Esophagus (tissue), 2 donors: Measurements from ENCODE around the gene C5AR1. TPM values are rescaled to one million over a fixed set of nuclear protein-coding genes. Genes with fewer than 3 reads are reported as not detected.
"Not testable (repeated sequence)": the region's sequence is repeated elsewhere in the genome, so short reads cannot be mapped to it uniquely, and the experiment has no call there.

Experiments
- H3K27ac ChIP-seq, 2 donors: one replicate each; pipeline ENCODE4 v1.5.1; 2013; ENCODE audit warnings: low read depth in 2 of 2, mild to moderate bottlenecking in 2 of 2, inconsistent platforms in 1 of 2, low read length in 1 of 2, moderate library complexity in 1 of 2
- H3K27me3 ChIP-seq, 2 donors: one replicate each; pipeline ENCODE4 v1.6.1; 2013; ENCODE audit warnings: low read length in 2 of 2, control low read depth in 1 of 2, mild to moderate bottlenecking in 1 of 2; ENCODE audit not compliant: insufficient read depth in 2 of 2, control insufficient read depth in 1 of 2
- H3K36me3 ChIP-seq, 2 donors: one replicate each; pipeline ENCODE4 v1.6.1; 2013; ENCODE audit warnings: low read length in 1 of 2; ENCODE audit not compliant: control insufficient read depth in 2 of 2, insufficient read depth in 2 of 2
- H3K4me1 ChIP-seq, 2 donors: one replicate each; pipeline ENCODE4 v1.6.1; 2013; ENCODE audit warnings: low read length in 1 of 2; ENCODE audit not compliant: control insufficient read depth in 2 of 2, insufficient read depth in 2 of 2
- H3K4me3 ChIP-seq, 2 donors: one replicate each; pipeline ENCODE4 v1.5.1; 2013; ENCODE audit warnings: low read length in 2 of 2, mild to moderate bottlenecking in 2 of 2, low read depth in 1 of 2, moderate library complexity in 1 of 2
- H3K9me3 ChIP-seq, 2 donors: one replicate each; pipeline ENCODE4 v1.6.1; 2013; ENCODE audit warnings: mild to moderate bottlenecking in 2 of 2, low read depth in 1 of 2, low read length in 1 of 2, moderate library complexity in 1 of 2; ENCODE audit not compliant: control insufficient read depth in 2 of 2, insufficient read depth in 1 of 2
- WGBS, 2 donors: extraction: QIAGEN DNeasy Blood & Tissue Kit; methylation state at CpG; one replicate each; pipeline ENCODE4 v1.1.7; 2013; 5-methylcytosine and 5-hydroxymethylcytosine counted together
- polyA plus RNA-seq, 2 donors: library from polyadenylated mRNA; stranded (reverse); fragments of 200-250 nt; gene quantifications; one replicate each; pipeline ENCODE4 v1.2.3, GENCODE V29; 2013
- donor health status: healthy with polysubstance abuse.
- donor health status: Bipolar disorder and iron deficiency.

C5AR1 gene
- polyA plus RNA-seq, 2 donors: 0.71 to 0.96 TPM

DNA sequence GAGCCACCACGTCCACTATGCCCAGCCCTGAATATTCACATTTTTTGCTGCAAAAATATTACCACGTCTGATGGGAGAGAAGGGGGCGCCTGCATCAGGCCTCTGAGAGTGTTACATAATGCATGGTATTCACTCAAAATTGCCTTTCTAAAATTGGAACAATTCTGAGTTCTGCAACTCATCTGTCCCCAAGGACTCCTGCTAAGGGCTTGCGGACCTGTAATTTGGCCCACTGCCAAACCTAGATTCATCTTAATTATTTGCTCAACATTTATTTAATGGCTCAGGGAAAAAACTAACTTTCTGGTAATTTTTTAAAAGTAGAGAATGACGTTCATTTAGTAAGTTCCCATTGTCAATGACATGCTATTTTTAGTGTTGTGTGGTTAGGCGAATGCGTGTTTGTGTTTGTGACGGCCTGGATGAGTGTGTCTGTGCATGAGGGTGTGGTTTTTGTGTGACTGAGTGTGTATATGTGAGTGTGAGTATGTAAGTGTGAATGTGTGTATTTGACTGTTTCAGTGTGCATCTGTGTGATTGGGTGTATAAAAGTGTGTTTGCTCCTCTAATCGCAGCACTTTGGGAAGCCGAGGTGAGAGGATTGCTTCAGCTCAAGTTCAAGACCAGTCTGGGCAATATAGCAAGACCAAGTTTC lies 26.1 kb upstream of the C5AR1 start:
- H3K4me1 ChIP-seq: no peaks in the 10 kb centered on the region
- no peak overlapping the region for H3K27ac ChIP-seq
- H3K27me3 ChIP-seq: no peaks in the 10 kb centered on the region
- no peak overlapping the region for H3K4me3 ChIP-seq
- 78% methylated on average over 10 of the region's 10 CpGs for WGBS, 2 donors
- no peaks in the 10 kb centered on the region for H3K36me3 ChIP-seq
- H3K9me3 ChIP-seq: no peaks in the 10 kb centered on the region

DNA sequence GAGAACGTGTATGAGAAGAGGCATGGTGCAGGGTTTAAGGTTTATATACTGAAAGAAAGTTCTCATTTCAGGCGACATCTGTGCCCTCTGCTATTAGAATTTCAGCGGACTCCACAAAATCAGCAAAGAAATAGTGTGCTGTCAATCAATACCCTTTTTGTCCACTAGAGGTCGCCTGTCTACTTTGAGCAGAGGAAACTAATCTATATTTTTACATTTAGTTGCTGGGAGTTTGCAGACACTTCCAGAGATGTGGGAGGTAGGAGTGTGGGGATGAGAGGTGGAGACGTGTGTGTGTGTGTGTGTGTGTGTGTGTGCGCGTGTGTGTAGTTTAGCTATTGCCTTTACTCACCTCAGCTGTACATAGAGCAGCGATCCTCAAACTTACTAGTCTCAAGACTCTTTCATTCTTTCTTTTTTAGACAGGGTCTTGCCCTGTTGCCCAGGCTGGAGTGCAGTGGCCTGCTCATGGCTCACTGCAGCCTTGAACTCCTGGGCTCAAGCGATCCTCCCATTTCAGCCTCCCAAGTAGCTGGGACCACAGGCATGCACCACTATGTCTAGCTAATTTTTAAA lies 25.2 kb upstream of the C5AR1 start:
- Histone ChIP-seq H3K4me1 (no peaks in the 10 kb centered on the region), H3K9me3 (no peaks in the 10 kb centered on the region), H3K27ac (no peak overlapping the region), H3K36me3 (no peaks in the 10 kb centered on the region), H3K4me3 (no peak overlapping the region), H3K27me3 (no peaks in the 10 kb centered on the region)
- WGBS, 2 donors: 31 to 34% methylated on average over 9 of the region's 9 CpGs

DNA sequence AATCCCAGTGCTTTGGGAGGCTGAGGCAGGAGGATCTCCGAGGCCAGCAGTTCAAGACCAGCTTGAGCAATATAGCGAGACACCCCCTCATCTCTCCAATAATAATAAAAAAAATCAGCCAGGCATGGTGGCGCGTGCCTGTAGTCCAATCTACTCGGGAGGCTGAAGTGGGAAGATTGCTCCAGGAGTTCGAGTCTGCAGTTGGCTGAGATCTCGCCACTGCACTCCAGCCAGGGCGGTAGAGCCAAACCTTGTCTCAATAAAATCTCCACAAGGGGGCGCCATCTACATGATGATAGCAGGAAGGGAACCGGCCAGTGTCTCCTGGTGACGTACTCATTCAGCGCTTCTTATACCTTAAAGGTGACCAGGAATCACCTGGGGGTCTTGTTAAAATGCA lies 13.6 kb upstream of the C5AR1 start:
- no peak overlapping the region for H3K4me3 ChIP-seq
- H3K27me3 ChIP-seq: no peaks in the 10 kb centered on the region
- H3K4me1 ChIP-seq: no peaks in the 10 kb centered on the region
- no peak overlapping the region for H3K27ac ChIP-seq
- WGBS, 2 donors: 29 to 30% methylated on average over 12 of the region's 12 CpGs
- no peaks in the 10 kb centered on the region for H3K9me3 ChIP-seq
- no peaks in the 10 kb centered on the region for H3K36me3 ChIP-seq

DNA sequence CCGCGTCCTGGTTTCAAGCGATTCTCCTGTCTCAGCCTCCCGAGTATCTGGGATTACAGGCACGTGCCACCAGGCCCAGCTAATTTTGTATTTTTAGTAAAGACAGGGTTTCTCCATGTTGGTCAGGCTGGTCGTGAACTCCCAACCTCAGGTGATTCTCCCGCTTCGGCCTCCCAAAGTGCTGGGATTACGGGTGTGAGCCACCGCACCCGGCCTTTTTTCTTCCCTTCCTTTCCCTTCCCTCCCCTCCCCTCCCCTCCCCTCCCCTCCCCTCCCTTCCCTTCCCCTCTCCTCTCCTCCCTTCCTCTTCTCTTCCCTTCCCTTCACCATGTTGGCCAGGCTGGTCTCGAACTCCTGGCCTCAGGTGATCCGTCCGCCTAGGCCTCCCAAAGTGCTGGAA lies 8.8 kb upstream of the C5AR1 start:
- H3K27ac ChIP-seq, H3K4me3 ChIP-seq, H3K27me3 ChIP-seq, H3K4me1 ChIP-seq, H3K9me3 ChIP-seq, H3K36me3 ChIP-seq: not testable (repeated sequence)
- WGBS, 2 donors: 92 to 93% methylated on average over 13 to 14 of the region's 14 CpGs

DNA sequence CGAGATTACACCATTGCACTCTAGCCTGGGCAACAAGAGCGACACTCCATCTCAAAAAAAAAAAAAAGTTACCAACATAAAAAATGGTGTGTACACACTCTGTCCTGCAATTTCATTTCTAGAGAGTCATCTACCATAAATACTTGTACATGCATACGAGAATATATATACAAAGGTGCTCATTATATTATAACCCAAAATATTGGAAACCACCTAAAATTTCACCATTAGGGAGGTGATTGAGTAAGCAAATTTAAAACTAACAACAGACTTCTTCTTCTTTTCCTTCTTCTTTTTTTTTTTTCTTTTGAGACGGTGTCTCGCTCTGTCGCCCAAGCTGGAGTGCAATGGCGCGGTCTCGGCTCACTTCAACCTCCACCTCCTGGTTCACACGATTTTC lies 7.4 kb upstream of the C5AR1 start:
- H3K36me3 ChIP-seq: no peaks in the 10 kb centered on the region
- peaks cover 0 to 2% of the 10 kb centered on the region in 2 donors for H3K4me1 ChIP-seq
- no peaks in the 10 kb centered on the region for H3K9me3 ChIP-seq
- WGBS, 2 donors: 92% methylated on average over 10 of the region's 10 CpGs
- H3K27ac ChIP-seq: no peak overlapping the region
- no peak overlapping the region for H3K4me3 ChIP-seq
- H3K27me3 ChIP-seq: no peaks in the 10 kb centered on the region

DNA sequence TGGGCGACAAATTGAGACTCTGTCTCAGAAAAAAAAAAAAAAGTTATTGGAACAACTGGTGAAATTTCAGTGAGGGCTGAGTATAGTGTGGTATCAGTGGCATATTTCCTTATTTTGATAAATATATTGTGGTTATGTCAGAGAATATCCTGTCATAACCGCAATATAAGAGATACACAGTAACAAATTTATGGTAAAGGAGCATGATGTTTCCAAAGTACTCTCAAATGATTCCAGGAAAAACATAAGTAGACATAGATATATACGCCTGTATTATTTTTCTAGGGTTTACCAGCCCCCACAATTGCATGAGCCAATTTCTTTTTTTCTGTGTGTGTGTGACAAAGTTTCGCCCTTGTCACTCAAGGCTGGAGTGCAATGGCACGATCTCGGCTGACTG lies 5.7 kb upstream of the C5AR1 start:
- Histone ChIP-seq H3K36me3 (no peaks in the 10 kb centered on the region), H3K27ac (no peak overlapping the region), H3K27me3 (no peaks in the 10 kb centered on the region), H3K9me3 (no peaks in the 10 kb centered on the region), H3K4me1 (peaks cover 0 to 2% of the 10 kb centered on the region in 2 donors), H3K4me3 (no peak overlapping the region)
- WGBS, 2 donors: 73 to 82% methylated on average over 6 of the region's 6 CpGs

DNA sequence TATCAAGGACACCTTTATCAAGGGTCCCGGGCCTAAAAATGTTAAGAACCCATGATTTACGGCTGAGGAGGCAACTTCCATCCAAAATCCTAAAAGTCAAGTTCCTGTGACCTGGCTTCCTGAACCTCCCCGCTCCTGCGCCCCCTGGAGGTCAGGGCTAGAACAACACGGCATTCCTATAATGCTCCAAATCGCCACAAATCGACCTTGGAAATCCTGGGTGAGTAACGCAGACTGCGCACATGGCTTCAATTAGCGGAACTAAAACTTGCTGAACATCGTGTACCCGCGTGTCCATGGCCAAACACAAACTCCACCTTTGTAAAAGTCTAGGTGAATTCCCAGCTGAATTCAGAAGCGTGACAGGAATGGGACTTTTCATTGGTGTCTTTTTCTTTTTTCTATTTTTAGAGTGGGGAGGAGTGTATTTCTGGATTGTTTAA lies 4.3 kb upstream of the C5AR1 start:
- H3K27me3 ChIP-seq: no peaks in the 10 kb centered on the region
- H3K4me3 ChIP-seq: no peak overlapping the region

DNA sequence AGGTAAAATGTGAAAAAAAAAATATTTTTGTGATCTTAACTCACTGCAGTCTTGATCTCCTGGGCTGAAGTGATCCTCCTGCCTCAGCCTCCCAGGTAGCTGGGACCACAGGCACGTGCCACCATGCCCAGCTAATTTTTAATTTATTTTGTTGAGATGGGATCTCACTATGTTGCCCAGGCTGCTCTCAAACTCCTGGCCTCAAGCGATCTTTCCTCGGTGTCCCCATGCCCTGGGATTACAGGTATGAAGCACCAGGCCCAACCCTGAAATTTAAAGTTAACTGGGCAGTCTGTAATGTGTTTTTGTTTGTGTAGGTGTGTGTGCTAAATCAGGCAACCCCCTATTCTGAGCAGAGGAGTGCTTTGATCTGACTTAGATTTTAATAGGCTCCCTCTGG lies 3.4 kb upstream of the C5AR1 start:
- Histone ChIP-seq H3K36me3 (no peaks in the 10 kb centered on the region), H3K27ac (no peak overlapping the region), H3K4me1 (peaks cover 0 to 2% of the 10 kb centered on the region in 2 donors), H3K4me3 (no peak overlapping the region), H3K27me3 (no peaks in the 10 kb centered on the region), H3K9me3 (no peaks in the 10 kb centered on the region)
- 88 to 95% methylated on average over 3 of the region's 3 CpGs for WGBS, 2 donors

More for the DNA sequence above, 4.3 kb upstream of the C5AR1 start:
- no peak overlapping the region for H3K27ac ChIP-seq
- no peaks in the 10 kb centered on the region for H3K9me3 ChIP-seq
- peaks cover 0 to 2% of the 10 kb centered on the region in 2 donors for H3K4me1 ChIP-seq
- H3K36me3 ChIP-seq: no peaks in the 10 kb centered on the region
- WGBS, 2 donors: 4 to 6% methylated on average over 14 of the region's 14 CpGs

DNA sequence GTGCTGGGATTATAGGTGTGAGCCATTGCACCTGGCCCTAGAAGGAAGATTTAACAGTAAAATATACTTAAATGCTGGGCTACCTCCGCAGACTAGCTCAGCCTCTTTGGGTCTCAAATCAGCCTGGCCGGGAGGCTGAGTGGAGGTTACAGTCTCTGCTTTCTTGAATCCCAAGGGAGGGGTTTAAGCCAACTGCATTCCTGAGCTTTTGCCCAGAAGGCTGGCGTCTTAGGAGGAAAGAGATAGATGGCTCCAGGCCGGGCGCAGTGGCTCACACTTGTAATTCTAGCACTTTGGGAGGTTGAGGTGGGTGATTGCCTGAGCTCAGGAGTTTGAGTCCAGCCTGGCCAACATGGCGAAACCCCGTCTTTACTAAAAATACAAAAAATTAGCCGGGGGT lies 623 bp upstream of the C5AR1 start:
- Histone ChIP-seq H3K9me3 (no peaks in the 10 kb centered on the region), H3K4me1 (peaks cover 0 to 2% of the 10 kb centered on the region in 2 donors), H3K27me3 (no peaks in the 10 kb centered on the region), H3K4me3 (no peak overlapping the region), H3K27ac (no peak overlapping the region), H3K36me3 (no peaks in the 10 kb centered on the region)
- WGBS, 2 donors: 58 to 65% methylated on average over 8 of the region's 8 CpGs

DNA sequence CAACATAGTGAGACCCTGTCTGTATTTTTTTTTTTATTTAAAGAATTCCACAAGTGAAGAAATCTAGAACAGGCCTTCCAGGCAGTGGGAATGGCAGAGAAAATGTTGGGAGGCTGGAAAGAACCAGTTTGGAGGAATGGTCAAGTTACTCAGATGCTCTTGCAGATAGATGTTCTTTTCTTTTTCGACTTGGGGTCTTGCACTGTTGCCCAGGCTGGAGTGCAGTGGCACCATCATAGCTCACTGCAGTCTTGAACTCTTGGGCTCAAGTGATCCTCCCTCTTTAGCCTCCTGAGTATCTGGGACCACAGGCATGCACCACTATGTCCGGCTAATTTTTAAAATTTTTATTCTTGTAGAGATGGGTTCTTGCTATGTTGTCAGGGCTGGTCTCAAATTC lies 662 bp downstream of the C5AR1 start:
- Histone ChIP-seq H3K4me3 (no peak overlapping the region), H3K4me1 (peaks cover 0 to 1% of the 10 kb centered on the region in 2 donors)

More for the DNA sequence above, 662 bp downstream of the C5AR1 start:
- no peak overlapping the region for H3K27ac ChIP-seq
- H3K27me3 ChIP-seq: no peaks in the 10 kb centered on the region
- no peaks in the 10 kb centered on the region for H3K36me3 ChIP-seq
- no peaks in the 10 kb centered on the region for H3K9me3 ChIP-seq
- 91 to 92% methylated on average over 2 of the region's 2 CpGs for WGBS, 2 donors
